ENCODE results near the gene DONSON.
"Not testable (repeated sequence)": the region's sequence is repeated elsewhere in the genome, so short reads cannot be mapped to it uniquely, and the experiment has no call there.

DNA sequence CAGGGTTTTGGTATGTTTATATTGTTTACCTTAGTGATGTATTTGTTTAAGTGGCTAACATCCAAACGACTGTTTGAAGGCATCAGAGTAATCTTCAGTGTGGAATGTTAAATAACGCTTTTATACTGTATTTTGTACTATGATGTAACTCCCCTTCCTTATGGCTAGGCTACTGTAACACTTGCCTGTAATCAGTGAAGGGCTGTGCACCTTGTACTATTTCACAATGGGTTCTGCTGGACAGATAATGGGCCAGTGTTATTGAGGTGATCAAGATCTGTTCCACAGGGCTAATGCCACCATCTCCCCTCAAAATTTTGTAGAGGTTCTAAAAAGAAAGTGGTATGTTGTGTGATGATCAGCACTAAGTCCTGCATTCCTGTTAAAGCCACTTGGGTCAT is 11.7 kb downstream of the DONSON start:
- not testable (repeated sequence) for TF ChIP-seq CTCF, POLR2A (IDR thresholded peaks at IDR 0.05)

All from thyroid gland (tissue), 4 donors.